Nephron (organoid): ENCODE results near the gene MLXIP.
A peak's percentile ranks its signal among the peaks of the same experiment; 100 is the strongest.

ENCODE experiments used
- H3K27ac Mint-ChIP-seq, 3 experiments: 2 replicates each; pipeline ENCODE4 v1.8.0; 2020; ENCODE audit warnings: mixed read lengths in 3 of 3, mild to moderate bottlenecking in 2 of 3, moderate library complexity in 1 of 3
- H3K27me3 Mint-ChIP-seq: 2 replicates; pipeline ENCODE4 v1.8.0; 2021; ENCODE audit warnings: low read depth, mild to moderate bottlenecking, moderate library complexity, mixed read lengths
- H3K36me3 Mint-ChIP-seq: 2 replicates; pipeline ENCODE4 v1.8.0; 2020; ENCODE audit warnings: low read depth, mixed read lengths
- H3K4me1 Mint-ChIP-seq: 2 replicates; pipeline ENCODE4 v1.8.0; 2020; ENCODE audit warnings: mixed read lengths
- H3K4me3 Mint-ChIP-seq, 3 experiments: 2 replicates each; pipeline ENCODE4 v1.8.0; 2020; ENCODE audit warnings: mild to moderate bottlenecking in 3 of 3, mixed read lengths in 3 of 3, moderate library complexity in 2 of 3
- H3K9me3 Mint-ChIP-seq: 2 replicates; pipeline ENCODE4 v1.8.0; 2020; ENCODE audit warnings: mixed read lengths
- CTCF ChIP-seq, 3 experiments: fragments of 200-600 bp; sonication (generic); IDR thresholded peaks; one replicate each; pipeline ENCODE4 v1.5.0; 2021; ENCODE audit warnings: antibody characterized with exemption in 3 of 3; ENCODE audit not compliant: unreplicated experiment in 3 of 3

Gene MLXIP

GRCh38 chr12:122097927-122098756 is 19.6 kb downstream of the MLXIP start:
- H3K9me3 Mint-ChIP-seq, result no peaks in the 10 kb centered on the region
- TF ChIP-seq CTCF (IDR thresholded peaks at IDR 0.05; ENCODE audit: unreplicated experiment in 3 of 3), result no peak
- H3K4me1 Mint-ChIP-seq, result peaks cover 46% of the 10 kb centered on the region
- peaks cover 5% of the 10 kb centered on the region for H3K36me3 Mint-ChIP-seq
- H3K27me3 Mint-ChIP-seq, result peaks cover 4% of the 10 kb centered on the region
- H3K4me3 Mint-ChIP-seq, result peak overlapping the region; percentile 28 to 58 (median 56)
- H3K27ac Mint-ChIP-seq, result peak overlapping the region; percentile 95 to 99 (median 96)

GRCh38 chr12:122099280-122099749 is 20.8 kb downstream of the MLXIP start:
- no peak for TF ChIP-seq CTCF (IDR thresholded peaks at IDR 0.05; ENCODE audit: unreplicated experiment in 3 of 3)

GRCh38 chr12:122099856-122100255 is 21.3 kb downstream of the MLXIP start:
- peak overlapping the region in 2 of 3 experiments; percentile 7 to 75 for H3K27ac Mint-ChIP-seq
- H3K4me1 Mint-ChIP-seq, result peaks cover 54% of the 10 kb centered on the region
- TF ChIP-seq CTCF (IDR thresholded peaks at IDR 0.05; ENCODE audit: unreplicated experiment in 3 of 3), result no peak
- H3K36me3 Mint-ChIP-seq, result peaks cover 11% of the 10 kb centered on the region
- no peaks in the 10 kb centered on the region for H3K9me3 Mint-ChIP-seq
- H3K27me3 Mint-ChIP-seq, result peaks cover 4% of the 10 kb centered on the region
- H3K4me3 Mint-ChIP-seq, result no peak overlapping the region

More at GRCh38 chr12:122099280-122099749, 20.8 kb downstream of the MLXIP start:
- Mint-ChIP-seq H3K27me3 (peaks cover 4% of the 10 kb centered on the region), H3K9me3 (no peaks in the 10 kb centered on the region), H3K27ac (peak overlapping the region in 2 of 3 experiments; percentile 95 to 99), H3K4me1 (peaks cover 50% of the 10 kb centered on the region), H3K4me3 (no peak overlapping the region), H3K36me3 (peaks cover 8% of the 10 kb centered on the region)

GRCh38 chr12:122100568-122100967 is 22.0 kb downstream of the MLXIP start:
- Mint-ChIP-seq H3K4me3 (no peak overlapping the region), H3K9me3 (no peaks in the 10 kb centered on the region), H3K27me3 (peaks cover 4% of the 10 kb centered on the region), H3K36me3 (peaks cover 12% of the 10 kb centered on the region), H3K27ac (peak overlapping the region; percentile 7 to 75 (median 50)), H3K4me1 (peaks cover 57% of the 10 kb centered on the region)
- TF ChIP-seq CTCF (IDR thresholded peaks at IDR 0.05; ENCODE audit: unreplicated experiment in 3 of 3), result no peak

- TF ChIP-seq CTCF (IDR thresholded peaks at IDR 0.05; ENCODE audit: unreplicated experiment in 3 of 3), result no peak
- Mint-ChIP-seq H3K27me3 (peaks cover 4% of the 10 kb centered on the region), H3K4me1 (peaks cover 60% of the 10 kb centered on the region), H3K4me3 (no peak overlapping the region), H3K36me3 (peaks cover 18% of the 10 kb centered on the region), H3K9me3 (no peaks in the 10 kb centered on the region), H3K27ac (no peak overlapping the region)
Measured at GRCh38 chr12:122102331-122102730, 23.8 kb downstream of the MLXIP start.
